WTC11 (cell line): ENCODE measurements around the gene PRC1. TPM values are rescaled to one million over a fixed set of nuclear protein-coding genes. Genes with fewer than 3 reads are reported as not detected.

Experiments used
- ATAC-seq: fragments of 200-7000 bp; cut with Tn5 transposase; 2 replicates; pipeline ENCODE4 v1.10.0; 2021; ENCODE audit warnings: mild to moderate bottlenecking, moderate library complexity
- CTCF ChIA-PET: fragments of 300-600 bp; sonication (Branson Sonifier 250); formaldehyde crosslinking; loops from one replicate; lab custom pipeline; 2021; ENCODE audit warnings: antibody characterized with exemption; lab: Charles Lee
- POLR2A ChIA-PET: fragments of 350-600 bp; sonication (Branson Sonifier 250); formaldehyde crosslinking; loops from one replicate; lab custom pipeline; 2021; ENCODE audit warnings: antibody characterized with exemption; lab: Charles Lee
- DNase-seq: peaks from one replicate; pipeline ENCODE4 v3.0.0; 2021; ENCODE audit warnings: low spot score
- H3K27ac Mint-ChIP-seq: 2 replicates; pipeline ENCODE4 v1.8.0; 2021; ENCODE audit warnings: mixed read lengths
- H3K27me3 Mint-ChIP-seq: 2 replicates; pipeline ENCODE4 v1.8.0; 2021; ENCODE audit warnings: low read depth, mild to moderate bottlenecking, moderate library complexity, mixed read lengths
- H3K36me3 Mint-ChIP-seq: 2 replicates; pipeline ENCODE4 v1.8.0; 2021; ENCODE audit warnings: mixed read lengths
- H3K4me1 Mint-ChIP-seq: 2 replicates; pipeline ENCODE4 v1.8.0; 2022; ENCODE audit warnings: mixed read lengths
- H3K4me3 Mint-ChIP-seq: 2 replicates; pipeline ENCODE4 v1.8.0; 2021; ENCODE audit warnings: mild to moderate bottlenecking, moderate library complexity, mixed read lengths
- H3K9me3 Mint-ChIP-seq: 2 replicates; pipeline ENCODE4 v1.8.0; 2021; ENCODE audit warnings: mixed read lengths
- CDX4 ChIP-seq: fragments of 250-450 bp; sonication (Bioruptor Pico); IDR thresholded peaks from 2 replicates; pipeline ENCODE4 v1.9.0; 2021; ENCODE audit warnings: moderate library complexity, mild to moderate bottlenecking, inconsistent platforms, borderline replicate concordance
- CREB1 ChIP-seq: sonication (generic); formaldehyde crosslinking; IDR thresholded peaks from 2 replicates; pipeline ENCODE4 v1.8.0; 2023; ENCODE audit warnings: mild to moderate bottlenecking, missing genetic modification reagents
- ELF4 ChIP-seq: sonication (generic); formaldehyde crosslinking; IDR thresholded peaks from 2 replicates; pipeline ENCODE4 v1.8.1; 2022; ENCODE audit warnings: low read depth, mild to moderate bottlenecking, moderate library complexity, missing genetic modification reagents
- FOXJ3 ChIP-seq: sonication (generic); formaldehyde crosslinking; IDR thresholded peaks from 2 replicates; pipeline ENCODE4 v1.9.0; 2021; ENCODE audit warnings: missing genetic modification reagents, mild to moderate bottlenecking, borderline replicate concordance
- MYBL2 ChIP-seq: sonication (generic); formaldehyde crosslinking; IDR thresholded peaks from 2 replicates; pipeline ENCODE4 v1.8.1; 2023; ENCODE audit warnings: mild to moderate bottlenecking, moderate library complexity, missing genetic modification reagents
- NFE2L1 ChIP-seq: sonication (generic); formaldehyde crosslinking; IDR thresholded peaks from 2 replicates; pipeline ENCODE4 v1.8.1; 2023; ENCODE audit warnings: missing genetic modification reagents
- NFYB ChIP-seq: sonication (generic); formaldehyde crosslinking; conservative IDR thresholded peaks from 2 replicates; pipeline ENCODE4 v1.8.0; 2022; ENCODE audit warnings: low read depth, missing genetic modification reagents
- NR2C2 ChIP-seq: sonication (generic); formaldehyde crosslinking; IDR thresholded peaks from 2 replicates; pipeline ENCODE4 v1.8.0; 2022; ENCODE audit warnings: mild to moderate bottlenecking, missing genetic modification reagents
- OVOL2 ChIP-seq: fragments of 250-450 bp; sonication (Bioruptor Pico); IDR thresholded peaks from 2 replicates; pipeline ENCODE4 v1.9.0; 2021; ENCODE audit warnings: mild to moderate bottlenecking, borderline replicate concordance
- SMAD3 ChIP-seq: sonication (generic); formaldehyde crosslinking; IDR thresholded peaks from 2 replicates; pipeline ENCODE4 v1.8.0; 2022; ENCODE audit warnings: missing genetic modification reagents, mild to moderate bottlenecking, borderline replicate concordance
- SOX15 ChIP-seq: fragments of 250-450 bp; sonication (Bioruptor Pico); IDR thresholded peaks from 2 replicates; pipeline ENCODE4 v1.9.0; 2021; ENCODE audit warnings: mild to moderate bottlenecking
- STAT6 ChIP-seq: sonication (generic); formaldehyde crosslinking; conservative IDR thresholded peaks from 2 replicates; pipeline ENCODE4 v1.8.1; 2023; ENCODE audit warnings: mild to moderate bottlenecking, low read depth, missing genetic modification reagents, moderate library complexity
- ZNF121 ChIP-seq: sonication (generic); formaldehyde crosslinking; IDR thresholded peaks from 2 replicates; pipeline ENCODE4 v1.8.0; 2023; ENCODE audit warnings: missing genetic modification reagents
- ZNF232 ChIP-seq: sonication (generic); formaldehyde crosslinking; IDR thresholded peaks from 2 replicates; pipeline ENCODE4 v1.8.0; 2022; ENCODE audit warnings: mild to moderate bottlenecking, missing genetic modification reagents
- ZNF423 ChIP-seq: fragments of 250-450 bp; sonication (Bioruptor Pico); IDR thresholded peaks from 2 replicates; pipeline ENCODE4 v2.1.2; 2022; ENCODE audit warnings: mild to moderate bottlenecking, moderate library complexity
- total RNA-seq: library from RNA; stranded (reverse); gene quantifications from 3 replicates; pipeline ENCODE4 v1.2.3, GENCODE V29; 2021
- TF ChIP-seq, protein P1 (sequence below): fragments of 250-450 bp; sonication (Bioruptor Pico); IDR thresholded peaks from 2 replicates; pipeline ENCODE4 v1.9.0; 2021; ENCODE audit warnings: mild to moderate bottlenecking
- TF ChIP-seq, protein P2 (sequence below): sonication (generic); formaldehyde crosslinking; IDR thresholded peaks from 2 replicates; pipeline ENCODE4 v1.8.0; 2022; ENCODE audit warnings: mild to moderate bottlenecking, missing genetic modification reagents
- TF ChIP-seq, protein P3 (sequence below): fragments of 200-600 bp; IDR thresholded peaks from 2 replicates; pipeline ENCODE4 v1.8.0; 2022; ENCODE audit warnings: antibody characterized with exemption
- TF ChIP-seq, protein P4 (sequence below): sonication (generic); formaldehyde crosslinking; IDR thresholded peaks from 2 replicates; pipeline ENCODE4 v1.8.0; 2022; ENCODE audit warnings: missing genetic modification reagents
- TF ChIP-seq, protein P5 (sequence below): sonication (generic); formaldehyde crosslinking; IDR thresholded peaks from 2 replicates; pipeline ENCODE4 v1.8.1; 2023; ENCODE audit warnings: mild to moderate bottlenecking, missing genetic modification reagents
- TF ChIP-seq, protein P6 (sequence below): sonication (generic); formaldehyde crosslinking; IDR thresholded peaks from 2 replicates; pipeline ENCODE4 v1.8.0; 2023; ENCODE audit warnings: mild to moderate bottlenecking, missing genetic modification reagents

PRC1 gene
- total RNA-seq, 1 experiment from 2014 or later = 130 TPM

DNA sequence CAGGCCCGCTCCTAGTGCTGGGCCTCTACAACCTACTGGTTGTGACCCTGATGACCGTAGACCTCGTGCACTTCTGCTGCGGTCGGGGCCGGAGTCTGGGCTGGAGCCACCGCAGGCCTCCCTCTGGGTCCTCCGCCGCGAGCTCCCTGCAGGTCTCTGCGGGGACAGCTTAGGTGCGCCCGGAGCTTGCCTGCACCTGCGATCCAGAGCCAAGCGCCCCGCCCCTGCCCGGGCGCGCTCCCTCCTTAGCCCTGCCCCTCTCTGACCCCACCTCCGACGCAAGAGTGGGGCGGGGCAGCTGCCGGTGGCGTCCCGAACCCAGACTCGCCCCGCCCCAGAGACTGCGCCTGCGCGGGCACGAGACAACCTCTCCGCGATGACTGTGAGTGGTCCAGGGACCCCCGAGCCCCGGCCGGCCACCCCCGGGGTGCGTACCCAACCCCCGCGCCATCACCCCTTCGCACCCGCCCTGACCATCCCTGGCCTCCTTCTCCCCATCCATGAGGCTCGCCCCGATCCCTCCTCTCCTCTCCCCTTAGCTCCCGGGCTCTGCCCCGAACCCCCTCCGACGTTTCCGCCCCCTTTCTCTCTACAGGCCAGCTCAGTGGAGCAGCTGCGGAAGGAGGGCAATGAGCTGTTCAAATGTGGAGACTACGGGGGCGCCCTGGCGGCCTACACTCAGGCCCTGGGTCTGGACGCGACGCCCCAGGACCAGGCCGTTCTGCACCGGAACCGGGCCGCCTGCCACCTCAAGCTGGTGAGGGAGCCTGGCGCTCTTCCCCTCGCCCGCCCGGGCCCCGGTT is 59.2 kb downstream of the PRC1 start, which contains the start of gene UNC45A:
TSS of gene UNC45A (plus strand) at position 337 of the 803 bp plus-strand sequence. CDS start at position 377, 40 bp downstream.
- Mint-ChIP-seq H3K4me1 (peaks cover 23% of the 10 kb centered on the region), H3K4me3 (peak within 1 kb of the TSS; percentile 93), H3K27me3 (peaks cover 12% of the 10 kb centered on the region), H3K9me3 (no peaks in the 10 kb centered on the region), H3K36me3 (peaks cover 19% of the 10 kb centered on the region), H3K27ac (peak within 1 kb of the TSS; percentile 96)
- POLR2A ChIA-PET = interaction anchor here (1.0 to 2.6 kb wide), 6 partner anchors 13 to 218 kb away, joined by 3 to 19 read pairs (median 6); partner anchors contain the start of genes BLM, MAN2A2 and RCCD1
- CTCF ChIA-PET = interaction anchor here (0.5 to 7.7 kb wide), 34 partner anchors 9 to 791 kb away, joined by 3 to 264 read pairs (median 4); partner anchors contain the start of genes BLM, FES, MAN2A2 and RCCD1
- DNase-seq = peak; percentile 96
- peak; percentile 83 for ATAC-seq
- TF ChIP-seq OVOL2 (CRISPR knock-in tag) (no peak), SOX15 (no peak), ELF4 (CRISPR knock-in tag) (no peak), CREB1 (CRISPR knock-in tag) (no peak), ZNF232 (CRISPR knock-in tag) (0 out of 2 replicates have a peak, but pooled peaks have one; percentile 27), SMAD3 (CRISPR knock-in tag) (0 out of 2 replicates have a peak, but pooled peaks have one; percentile 19), NFYB (CRISPR knock-in tag) (no peak), CDX4 (CRISPR knock-in tag) (no peak), MYBL2 (CRISPR knock-in tag) (0 out of 2 replicates have a peak, but pooled peaks have one; percentile 26), FOXJ3 (CRISPR knock-in tag) (no peak), ZNF423 (peak; percentile 92), NFE2L1 (CRISPR knock-in tag) (peak; percentile 35; the same call in 1 of the 2 replicates), ZNF121 (CRISPR knock-in tag) (peak; percentile 99), NR2C2 (CRISPR knock-in tag) (no peak), STAT6 (CRISPR knock-in tag) (no peak)
- TF ChIP-seq, protein P1, sequence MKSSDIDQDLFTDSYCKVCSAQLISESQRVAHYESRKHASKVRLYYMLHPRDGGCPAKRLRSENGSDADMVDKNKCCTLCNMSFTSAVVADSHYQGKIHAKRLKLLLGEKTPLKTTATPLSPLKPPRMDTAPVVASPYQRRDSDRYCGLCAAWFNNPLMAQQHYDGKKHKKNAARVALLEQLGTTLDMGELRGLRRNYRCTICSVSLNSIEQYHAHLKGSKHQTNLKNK (CRISPR knock-in tag) = no peak
- TF ChIP-seq, protein P2, sequence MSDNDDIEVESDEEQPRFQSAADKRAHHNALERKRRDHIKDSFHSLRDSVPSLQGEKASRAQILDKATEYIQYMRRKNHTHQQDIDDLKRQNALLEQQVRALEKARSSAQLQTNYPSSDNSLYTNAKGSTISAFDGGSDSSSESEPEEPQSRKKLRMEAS (CRISPR knock-in tag) = 0 out of 2 replicates have a peak, but pooled peaks have one; percentile 20
- TF ChIP-seq, protein P3, sequence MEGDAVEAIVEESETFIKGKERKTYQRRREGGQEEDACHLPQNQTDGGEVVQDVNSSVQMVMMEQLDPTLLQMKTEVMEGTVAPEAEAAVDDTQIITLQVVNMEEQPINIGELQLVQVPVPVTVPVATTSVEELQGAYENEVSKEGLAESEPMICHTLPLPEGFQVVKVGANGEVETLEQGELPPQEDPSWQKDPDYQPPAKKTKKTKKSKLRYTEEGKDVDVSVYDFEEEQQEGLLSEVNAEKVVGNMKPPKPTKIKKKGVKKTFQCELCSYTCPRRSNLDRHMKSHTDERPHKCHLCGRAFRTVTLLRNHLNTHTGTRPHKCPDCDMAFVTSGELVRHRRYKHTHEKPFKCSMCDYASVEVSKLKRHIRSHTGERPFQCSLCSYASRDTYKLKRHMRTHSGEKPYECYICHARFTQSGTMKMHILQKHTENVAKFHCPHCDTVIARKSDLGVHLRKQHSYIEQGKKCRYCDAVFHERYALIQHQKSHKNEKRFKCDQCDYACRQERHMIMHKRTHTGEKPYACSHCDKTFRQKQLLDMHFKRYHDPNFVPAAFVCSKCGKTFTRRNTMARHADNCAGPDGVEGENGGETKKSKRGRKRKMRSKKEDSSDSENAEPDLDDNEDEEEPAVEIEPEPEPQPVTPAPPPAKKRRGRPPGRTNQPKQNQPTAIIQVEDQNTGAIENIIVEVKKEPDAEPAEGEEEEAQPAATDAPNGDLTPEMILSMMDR = no peak
- TF ChIP-seq, protein P4, sequence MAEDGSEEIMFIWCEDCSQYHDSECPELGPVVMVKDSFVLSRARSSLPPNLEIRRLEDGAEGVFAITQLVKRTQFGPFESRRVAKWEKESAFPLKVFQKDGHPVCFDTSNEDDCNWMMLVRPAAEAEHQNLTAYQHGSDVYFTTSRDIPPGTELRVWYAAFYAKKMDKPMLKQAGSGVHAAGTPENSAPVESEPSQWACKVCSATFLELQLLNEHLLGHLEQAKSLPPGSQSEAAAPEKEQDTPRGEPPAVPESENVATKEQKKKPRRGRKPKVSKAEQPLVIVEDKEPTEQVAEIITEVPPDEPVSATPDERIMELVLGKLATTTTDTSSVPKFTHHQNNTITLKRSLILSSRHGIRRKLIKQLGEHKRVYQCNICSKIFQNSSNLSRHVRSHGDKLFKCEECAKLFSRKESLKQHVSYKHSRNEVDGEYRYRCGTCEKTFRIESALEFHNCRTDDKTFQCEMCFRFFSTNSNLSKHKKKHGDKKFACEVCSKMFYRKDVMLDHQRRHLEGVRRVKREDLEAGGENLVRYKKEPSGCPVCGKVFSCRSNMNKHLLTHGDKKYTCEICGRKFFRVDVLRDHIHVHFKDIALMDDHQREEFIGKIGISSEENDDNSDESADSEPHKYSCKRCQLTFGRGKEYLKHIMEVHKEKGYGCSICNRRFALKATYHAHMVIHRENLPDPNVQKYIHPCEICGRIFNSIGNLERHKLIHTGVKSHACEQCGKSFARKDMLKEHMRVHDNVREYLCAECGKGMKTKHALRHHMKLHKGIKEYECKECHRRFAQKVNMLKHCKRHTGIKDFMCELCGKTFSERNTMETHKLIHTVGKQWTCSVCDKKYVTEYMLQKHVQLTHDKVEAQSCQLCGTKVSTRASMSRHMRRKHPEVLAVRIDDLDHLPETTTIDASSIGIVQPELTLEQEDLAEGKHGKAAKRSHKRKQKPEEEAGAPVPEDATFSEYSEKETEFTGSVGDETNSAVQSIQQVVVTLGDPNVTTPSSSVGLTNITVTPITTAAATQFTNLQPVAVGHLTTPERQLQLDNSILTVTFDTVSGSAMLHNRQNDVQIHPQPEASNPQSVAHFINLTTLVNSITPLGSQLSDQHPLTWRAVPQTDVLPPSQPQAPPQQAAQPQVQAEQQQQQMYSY (CRISPR knock-in tag) = no peak
- TF ChIP-seq, protein P5, sequence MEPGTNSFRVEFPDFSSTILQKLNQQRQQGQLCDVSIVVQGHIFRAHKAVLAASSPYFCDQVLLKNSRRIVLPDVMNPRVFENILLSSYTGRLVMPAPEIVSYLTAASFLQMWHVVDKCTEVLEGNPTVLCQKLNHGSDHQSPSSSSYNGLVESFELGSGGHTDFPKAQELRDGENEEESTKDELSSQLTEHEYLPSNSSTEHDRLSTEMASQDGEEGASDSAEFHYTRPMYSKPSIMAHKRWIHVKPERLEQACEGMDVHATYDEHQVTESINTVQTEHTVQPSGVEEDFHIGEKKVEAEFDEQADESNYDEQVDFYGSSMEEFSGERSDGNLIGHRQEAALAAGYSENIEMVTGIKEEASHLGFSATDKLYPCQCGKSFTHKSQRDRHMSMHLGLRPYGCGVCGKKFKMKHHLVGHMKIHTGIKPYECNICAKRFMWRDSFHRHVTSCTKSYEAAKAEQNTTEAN (CRISPR knock-in tag) = no peak
- TF ChIP-seq, protein P6, sequence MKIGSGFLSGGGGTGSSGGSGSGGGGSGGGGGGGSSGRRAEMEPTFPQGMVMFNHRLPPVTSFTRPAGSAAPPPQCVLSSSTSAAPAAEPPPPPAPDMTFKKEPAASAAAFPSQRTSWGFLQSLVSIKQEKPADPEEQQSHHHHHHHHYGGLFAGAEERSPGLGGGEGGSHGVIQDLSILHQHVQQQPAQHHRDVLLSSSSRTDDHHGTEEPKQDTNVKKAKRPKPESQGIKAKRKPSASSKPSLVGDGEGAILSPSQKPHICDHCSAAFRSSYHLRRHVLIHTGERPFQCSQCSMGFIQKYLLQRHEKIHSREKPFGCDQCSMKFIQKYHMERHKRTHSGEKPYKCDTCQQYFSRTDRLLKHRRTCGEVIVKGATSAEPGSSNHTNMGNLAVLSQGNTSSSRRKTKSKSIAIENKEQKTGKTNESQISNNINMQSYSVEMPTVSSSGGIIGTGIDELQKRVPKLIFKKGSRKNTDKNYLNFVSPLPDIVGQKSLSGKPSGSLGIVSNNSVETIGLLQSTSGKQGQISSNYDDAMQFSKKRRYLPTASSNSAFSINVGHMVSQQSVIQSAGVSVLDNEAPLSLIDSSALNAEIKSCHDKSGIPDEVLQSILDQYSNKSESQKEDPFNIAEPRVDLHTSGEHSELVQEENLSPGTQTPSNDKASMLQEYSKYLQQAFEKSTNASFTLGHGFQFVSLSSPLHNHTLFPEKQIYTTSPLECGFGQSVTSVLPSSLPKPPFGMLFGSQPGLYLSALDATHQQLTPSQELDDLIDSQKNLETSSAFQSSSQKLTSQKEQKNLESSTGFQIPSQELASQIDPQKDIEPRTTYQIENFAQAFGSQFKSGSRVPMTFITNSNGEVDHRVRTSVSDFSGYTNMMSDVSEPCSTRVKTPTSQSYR (CRISPR knock-in tag) = no peak
